ENCODE data around the gene KDM3A.

Gene KDM3A

GRCh38 chr2:86520153-86520552, 79.0 kb downstream of the KDM3A start:
- TF ChIP-seq CTCF (IDR thresholded peaks at IDR 0.05): no peak
- Histone ChIP-seq H3K36me3 (peaks cover 30% of the 10 kb centered on the region), H3K9me3 (no peaks in the 10 kb centered on the region), H3K4me3 (ENCODE audit: low read depth in 1 of 2, low read length in 1 of 2) (no peak overlapping the region), H3K4me1 (ENCODE audit: control insufficient read depth in 1 of 2, insufficient read depth in 1 of 2, low read depth in 1 of 2, low read length in 1 of 2) (peaks cover 8% of the 10 kb centered on the region in 2 experiments), H3K27ac (no peak overlapping the region), H3K27me3 (no peaks in the 10 kb centered on the region)

- no peaks in the 10 kb centered on the region for H3K27me3 ChIP-seq
- TF ChIP-seq CTCF (IDR thresholded peaks at IDR 0.05): no peak
- peaks cover 46% of the 10 kb centered on the region for H3K36me3 ChIP-seq
- H3K4me1 ChIP-seq (ENCODE audit: control insufficient read depth in 1 of 2, insufficient read depth in 1 of 2, low read depth in 1 of 2, low read length in 1 of 2): no peaks in the 10 kb centered on the region
- no peak overlapping the region for H3K27ac ChIP-seq
- no peak overlapping the region for H3K4me3 ChIP-seq (ENCODE audit: low read depth in 1 of 2, low read length in 1 of 2)
- H3K9me3 ChIP-seq: no peaks in the 10 kb centered on the region
These were observed 80.8 kb downstream of the KDM3A start for GRCh38 chr2:86521922-86522321.

- H3K4me3 ChIP-seq (ENCODE audit: low read depth in 1 of 2, low read length in 1 of 2): no peak overlapping the region
- no peak overlapping the region for H3K27ac ChIP-seq
- H3K27me3 ChIP-seq: no peaks in the 10 kb centered on the region
- H3K9me3 ChIP-seq: no peaks in the 10 kb centered on the region
- H3K4me1 ChIP-seq (ENCODE audit: control insufficient read depth in 1 of 2, insufficient read depth in 1 of 2, low read depth in 1 of 2, low read length in 1 of 2): no peaks in the 10 kb centered on the region
- no peak for TF ChIP-seq CTCF (IDR thresholded peaks at IDR 0.05)
- peaks cover 54% of the 10 kb centered on the region for H3K36me3 ChIP-seq
These were observed 81.5 kb downstream of the KDM3A start for GRCh38 chr2:86522711-86523110.

- Histone ChIP-seq H3K27ac (no peak overlapping the region), H3K27me3 (no peaks in the 10 kb centered on the region), H3K4me1 (ENCODE audit: control insufficient read depth in 1 of 2, insufficient read depth in 1 of 2, low read depth in 1 of 2, low read length in 1 of 2) (no peaks in the 10 kb centered on the region), H3K4me3 (ENCODE audit: low read depth in 1 of 2, low read length in 1 of 2) (no peak overlapping the region), H3K9me3 (no peaks in the 10 kb centered on the region), H3K36me3 (peaks cover 62% of the 10 kb centered on the region)
- no peak for TF ChIP-seq CTCF (IDR thresholded peaks at IDR 0.05)
These were observed 82.3 kb downstream of the KDM3A start for GRCh38 chr2:86523491-86523890.

GRCh38 chr2:86525421-86526340, 84.5 kb downstream of the KDM3A start:
- Histone ChIP-seq H3K36me3 (peaks cover 62% of the 10 kb centered on the region), H3K9me3 (no peaks in the 10 kb centered on the region), H3K27me3 (no peaks in the 10 kb centered on the region), H3K4me3 (ENCODE audit: low read depth in 1 of 2, low read length in 1 of 2) (no peak overlapping the region), H3K4me1 (ENCODE audit: control insufficient read depth in 1 of 2, insufficient read depth in 1 of 2, low read depth in 1 of 2, low read length in 1 of 2) (no peaks in the 10 kb centered on the region), H3K27ac (no peak overlapping the region)
- TF ChIP-seq CTCF (IDR thresholded peaks at IDR 0.05): no peak
